Measurements from ENCODE around the gene TOR4A.
"Not testable (repeated sequence)": the region's sequence is repeated elsewhere in the genome, so short reads cannot be mapped to it uniquely, and the experiment has no call there.

TOR4A gene

GRCh38 chr9:137254624-137255447, 22.7 kb upstream of the TOR4A start, which contains the start of gene NELFB:
TSS of gene NELFB (plus strand) at chr9:137255327.
- H3K9me3 ChIP-seq (ENCODE audit: control insufficient read depth, low read length): no peaks in the 10 kb centered on the region
- H3K27ac ChIP-seq (ENCODE audit: insufficient read depth, low read length, poor library complexity, severe bottlenecking): peak within 1 kb of the TSS; percentile 69
- DNase-seq: peak; percentile 90 to 94 (median 93)
- H3K27me3 ChIP-seq (replicated peaks; ENCODE audit: control insufficient read depth, insufficient read depth, low read length, poor library complexity, severe bottlenecking): no peaks in the 10 kb centered on the region
- peaks cover 12% of the 10 kb centered on the region for H3K36me3 ChIP-seq (ENCODE audit: control insufficient read depth, insufficient read depth, low read length)
- peak within 1 kb of the TSS; percentile 85 for H3K4me3 ChIP-seq (ENCODE audit: insufficient read depth, low read depth, low read length, poor library complexity, severe bottlenecking)
- H3K4me1 ChIP-seq (ENCODE audit: control insufficient read depth, insufficient read depth, low read length, poor library complexity, severe bottlenecking): peaks cover 21% of the 10 kb centered on the region

- H3K27me3 ChIP-seq (replicated peaks; ENCODE audit: control insufficient read depth, insufficient read depth, low read length, poor library complexity, severe bottlenecking): no peaks in the 10 kb centered on the region
- DNase-seq: no peak
Measured at GRCh38 chr9:137255448-137256114, 21.9 kb upstream of the TOR4A start.

GRCh38 chr9:137256362-137256761, 21.2 kb upstream of the TOR4A start:
- Histone ChIP-seq H3K27me3 (replicated peaks; ENCODE audit: control insufficient read depth, insufficient read depth, low read length, poor library complexity, severe bottlenecking) (no peaks in the 10 kb centered on the region), H3K27ac (ENCODE audit: insufficient read depth, low read length, poor library complexity, severe bottlenecking) (no peak overlapping the region), H3K36me3 (ENCODE audit: control insufficient read depth, insufficient read depth, low read length) (peaks cover 12% of the 10 kb centered on the region), H3K9me3 (ENCODE audit: control insufficient read depth, low read length) (no peaks in the 10 kb centered on the region), H3K4me1 (ENCODE audit: control insufficient read depth, insufficient read depth, low read length, poor library complexity, severe bottlenecking) (peaks cover 21% of the 10 kb centered on the region), H3K4me3 (ENCODE audit: insufficient read depth, low read depth, low read length, poor library complexity, severe bottlenecking) (peak overlapping the region; percentile 80)
- no peak for DNase-seq

More at GRCh38 chr9:137255448-137256114, 21.9 kb upstream of the TOR4A start:
- Histone ChIP-seq H3K4me1 (ENCODE audit: control insufficient read depth, insufficient read depth, low read length, poor library complexity, severe bottlenecking) (peaks cover 21% of the 10 kb centered on the region), H3K4me3 (ENCODE audit: insufficient read depth, low read depth, low read length, poor library complexity, severe bottlenecking) (peak overlapping the region; percentile 80), H3K27ac (ENCODE audit: insufficient read depth, low read length, poor library complexity, severe bottlenecking) (peak overlapping the region; percentile 69), H3K36me3 (ENCODE audit: control insufficient read depth, insufficient read depth, low read length) (peaks cover 12% of the 10 kb centered on the region), H3K9me3 (ENCODE audit: control insufficient read depth, low read length) (no peaks in the 10 kb centered on the region)

GRCh38 chr9:137256856-137257255, 20.7 kb upstream of the TOR4A start:
- peaks cover 12% of the 10 kb centered on the region for H3K36me3 ChIP-seq (ENCODE audit: control insufficient read depth, insufficient read depth, low read length)
- no peaks in the 10 kb centered on the region for H3K27me3 ChIP-seq (replicated peaks; ENCODE audit: control insufficient read depth, insufficient read depth, low read length, poor library complexity, severe bottlenecking)
- H3K27ac ChIP-seq (ENCODE audit: insufficient read depth, low read length, poor library complexity, severe bottlenecking): no peak overlapping the region
- H3K4me3 ChIP-seq (ENCODE audit: insufficient read depth, low read depth, low read length, poor library complexity, severe bottlenecking): no peak overlapping the region
- no peak for DNase-seq
- H3K4me1 ChIP-seq (ENCODE audit: control insufficient read depth, insufficient read depth, low read length, poor library complexity, severe bottlenecking): peaks cover 21% of the 10 kb centered on the region
- H3K9me3 ChIP-seq (ENCODE audit: control insufficient read depth, low read length): no peaks in the 10 kb centered on the region

GRCh38 chr9:137262173-137262908, 15.2 kb upstream of the TOR4A start:
- not testable (repeated sequence) for H3K27me3 ChIP-seq (replicated peaks; ENCODE audit: control insufficient read depth, insufficient read depth, low read length, poor library complexity, severe bottlenecking); H3K27ac ChIP-seq (ENCODE audit: insufficient read depth, low read length, poor library complexity, severe bottlenecking); H3K4me1 ChIP-seq (ENCODE audit: control insufficient read depth, insufficient read depth, low read length, poor library complexity, severe bottlenecking); H3K9me3 ChIP-seq (ENCODE audit: control insufficient read depth, low read length); H3K4me3 ChIP-seq (ENCODE audit: insufficient read depth, low read depth, low read length, poor library complexity, severe bottlenecking); DNase-seq
- peaks cover 41% of the 10 kb centered on the region for H3K36me3 ChIP-seq (ENCODE audit: control insufficient read depth, insufficient read depth, low read length)

GRCh38 chr9:137262909-137263285, 14.6 kb upstream of the TOR4A start:
- DNase-seq: no peak
- no peak overlapping the region for H3K4me3 ChIP-seq (ENCODE audit: insufficient read depth, low read depth, low read length, poor library complexity, severe bottlenecking)
- peaks cover 44% of the 10 kb centered on the region for H3K36me3 ChIP-seq (ENCODE audit: control insufficient read depth, insufficient read depth, low read length)
- H3K4me1 ChIP-seq (ENCODE audit: control insufficient read depth, insufficient read depth, low read length, poor library complexity, severe bottlenecking): no peaks in the 10 kb centered on the region
- H3K27ac ChIP-seq (ENCODE audit: insufficient read depth, low read length, poor library complexity, severe bottlenecking): no peak overlapping the region
- H3K27me3 ChIP-seq (replicated peaks; ENCODE audit: control insufficient read depth, insufficient read depth, low read length, poor library complexity, severe bottlenecking): no peaks in the 10 kb centered on the region
- no peaks in the 10 kb centered on the region for H3K9me3 ChIP-seq (ENCODE audit: control insufficient read depth, low read length)

GRCh38 chr9:137263506-137263905, 14.0 kb upstream of the TOR4A start:
- no peaks in the 10 kb centered on the region for H3K27me3 ChIP-seq (replicated peaks; ENCODE audit: control insufficient read depth, insufficient read depth, low read length, poor library complexity, severe bottlenecking)
- no peaks in the 10 kb centered on the region for H3K4me1 ChIP-seq (ENCODE audit: control insufficient read depth, insufficient read depth, low read length, poor library complexity, severe bottlenecking)
- peaks cover 44% of the 10 kb centered on the region for H3K36me3 ChIP-seq (ENCODE audit: control insufficient read depth, insufficient read depth, low read length)
- no peak overlapping the region for H3K4me3 ChIP-seq (ENCODE audit: insufficient read depth, low read depth, low read length, poor library complexity, severe bottlenecking)
- no peaks in the 10 kb centered on the region for H3K9me3 ChIP-seq (ENCODE audit: control insufficient read depth, low read length)
- no peak for DNase-seq
- H3K27ac ChIP-seq (ENCODE audit: insufficient read depth, low read length, poor library complexity, severe bottlenecking): no peak overlapping the region

GRCh38 chr9:137264067-137264466, 13.5 kb upstream of the TOR4A start:
- Histone ChIP-seq H3K9me3 (ENCODE audit: control insufficient read depth, low read length) (no peaks in the 10 kb centered on the region), H3K4me3 (ENCODE audit: insufficient read depth, low read depth, low read length, poor library complexity, severe bottlenecking) (no peak overlapping the region), H3K4me1 (ENCODE audit: control insufficient read depth, insufficient read depth, low read length, poor library complexity, severe bottlenecking) (no peaks in the 10 kb centered on the region), H3K36me3 (ENCODE audit: control insufficient read depth, insufficient read depth, low read length) (peaks cover 43% of the 10 kb centered on the region), H3K27ac (ENCODE audit: insufficient read depth, low read length, poor library complexity, severe bottlenecking) (no peak overlapping the region), H3K27me3 (replicated peaks; ENCODE audit: control insufficient read depth, insufficient read depth, low read length, poor library complexity, severe bottlenecking) (no peaks in the 10 kb centered on the region)
- DNase-seq: no peak

- Histone ChIP-seq H3K36me3 (ENCODE audit: control insufficient read depth, insufficient read depth, low read length) (peaks cover 49% of the 10 kb centered on the region), H3K4me1 (ENCODE audit: control insufficient read depth, insufficient read depth, low read length, poor library complexity, severe bottlenecking) (no peaks in the 10 kb centered on the region), H3K27ac (ENCODE audit: insufficient read depth, low read length, poor library complexity, severe bottlenecking) (no peak overlapping the region), H3K4me3 (ENCODE audit: insufficient read depth, low read depth, low read length, poor library complexity, severe bottlenecking) (no peak overlapping the region), H3K27me3 (replicated peaks; ENCODE audit: control insufficient read depth, insufficient read depth, low read length, poor library complexity, severe bottlenecking) (no peaks in the 10 kb centered on the region), H3K9me3 (ENCODE audit: control insufficient read depth, low read length) (no peaks in the 10 kb centered on the region)
- DNase-seq: no peak
Measured at GRCh38 chr9:137265496-137266161, 11.9 kb upstream of the TOR4A start.

All from effector memory CD4-positive, alpha-beta T cell (primary cell).